WTC11 (cell line): ENCODE results near the gene PPP6R1. TPM values are rescaled to one million over a fixed set of nuclear protein-coding genes. Genes with fewer than 3 reads are reported as not detected.

Source experiments
- ATAC-seq: fragments of 200-7000 bp; cut with Tn5 transposase; 2 replicates; pipeline ENCODE4 v1.10.0; 2021; ENCODE audit warnings: mild to moderate bottlenecking, moderate library complexity
- CTCF ChIA-PET: fragments of 300-600 bp; sonication (Branson Sonifier 250); formaldehyde crosslinking; loops from one replicate; lab custom pipeline; 2021; ENCODE audit warnings: antibody characterized with exemption; lab: Charles Lee
- POLR2A ChIA-PET: fragments of 350-600 bp; sonication (Branson Sonifier 250); formaldehyde crosslinking; loops from one replicate; lab custom pipeline; 2021; ENCODE audit warnings: antibody characterized with exemption; lab: Charles Lee
- DNase-seq: peaks from one replicate; pipeline ENCODE4 v3.0.0; 2021; ENCODE audit warnings: low spot score
- H3K27ac Mint-ChIP-seq: 2 replicates; pipeline ENCODE4 v1.8.0; 2021; ENCODE audit warnings: mixed read lengths
- H3K27me3 Mint-ChIP-seq: 2 replicates; pipeline ENCODE4 v1.8.0; 2021; ENCODE audit warnings: low read depth, mild to moderate bottlenecking, moderate library complexity, mixed read lengths
- H3K36me3 Mint-ChIP-seq: 2 replicates; pipeline ENCODE4 v1.8.0; 2021; ENCODE audit warnings: mixed read lengths
- H3K4me1 Mint-ChIP-seq: 2 replicates; pipeline ENCODE4 v1.8.0; 2022; ENCODE audit warnings: mixed read lengths
- H3K4me3 Mint-ChIP-seq: 2 replicates; pipeline ENCODE4 v1.8.0; 2021; ENCODE audit warnings: mild to moderate bottlenecking, moderate library complexity, mixed read lengths
- H3K9me3 Mint-ChIP-seq: 2 replicates; pipeline ENCODE4 v1.8.0; 2021; ENCODE audit warnings: mixed read lengths
- AFF4 ChIP-seq: sonication (generic); formaldehyde crosslinking; IDR thresholded peaks from 2 replicates; pipeline ENCODE4 v1.8.1; 2023; ENCODE audit warnings: mild to moderate bottlenecking, missing genetic modification reagents, borderline replicate concordance
- AR ChIP-seq: fragments of 250-450 bp; sonication (Bioruptor Pico); IDR thresholded peaks from 2 replicates; pipeline ENCODE4 v1.9.0; 2021; ENCODE audit warnings: mild to moderate bottlenecking
- ATF6 ChIP-seq: sonication (generic); formaldehyde crosslinking; IDR thresholded peaks from 2 replicates; pipeline ENCODE4 v1.8.1; 2023; ENCODE audit warnings: mild to moderate bottlenecking, missing genetic modification reagents
- CREB1 ChIP-seq: sonication (generic); formaldehyde crosslinking; IDR thresholded peaks from 2 replicates; pipeline ENCODE4 v1.8.0; 2023; ENCODE audit warnings: mild to moderate bottlenecking, missing genetic modification reagents
- E2F1 ChIP-seq: sonication (generic); formaldehyde crosslinking; IDR thresholded peaks from 2 replicates; pipeline ENCODE4 v1.8.0; 2022; ENCODE audit warnings: mild to moderate bottlenecking, missing genetic modification reagents
- ELF4 ChIP-seq: sonication (generic); formaldehyde crosslinking; IDR thresholded peaks from 2 replicates; pipeline ENCODE4 v1.8.1; 2022; ENCODE audit warnings: low read depth, mild to moderate bottlenecking, moderate library complexity, missing genetic modification reagents
- FOXJ3 ChIP-seq: sonication (generic); formaldehyde crosslinking; IDR thresholded peaks from 2 replicates; pipeline ENCODE4 v1.9.0; 2021; ENCODE audit warnings: missing genetic modification reagents, mild to moderate bottlenecking, borderline replicate concordance
- GTF2I ChIP-seq: fragments of 250-450 bp; sonication (Bioruptor Pico); conservative IDR thresholded peaks from 2 replicates; pipeline ENCODE4 v1.4.0; 2021; ENCODE audit warnings: mild to moderate bottlenecking
- MLX ChIP-seq: sonication (generic); formaldehyde crosslinking; IDR thresholded peaks from 2 replicates; pipeline ENCODE4 v1.8.1; 2023; ENCODE audit warnings: mild to moderate bottlenecking, missing genetic modification reagents, moderate library complexity
- NFYB ChIP-seq: sonication (generic); formaldehyde crosslinking; conservative IDR thresholded peaks from 2 replicates; pipeline ENCODE4 v1.8.0; 2022; ENCODE audit warnings: low read depth, missing genetic modification reagents
- NR1H2 ChIP-seq: sonication (generic); formaldehyde crosslinking; IDR thresholded peaks from 2 replicates; pipeline ENCODE4 v1.9.0; 2021; ENCODE audit warnings: mild to moderate bottlenecking, moderate library complexity, missing genetic modification reagents
- NR2C2 ChIP-seq: sonication (generic); formaldehyde crosslinking; IDR thresholded peaks from 2 replicates; pipeline ENCODE4 v1.8.0; 2022; ENCODE audit warnings: mild to moderate bottlenecking, missing genetic modification reagents
- OVOL2 ChIP-seq: fragments of 250-450 bp; sonication (Bioruptor Pico); IDR thresholded peaks from 2 replicates; pipeline ENCODE4 v1.9.0; 2021; ENCODE audit warnings: mild to moderate bottlenecking, borderline replicate concordance
- TP53 ChIP-seq: sonication (generic); formaldehyde crosslinking; IDR thresholded peaks from 2 replicates; pipeline ENCODE4 v1.8.1; 2023; ENCODE audit warnings: mild to moderate bottlenecking, missing genetic modification reagents
- USF1 ChIP-seq: sonication (generic); formaldehyde crosslinking; IDR thresholded peaks from 2 replicates; pipeline ENCODE4 v1.8.0; 2022; ENCODE audit warnings: mild to moderate bottlenecking, missing genetic modification reagents
- ZNF138 ChIP-seq: sonication (generic); formaldehyde crosslinking; conservative IDR thresholded peaks from 2 replicates; pipeline ENCODE4 v1.8.1; 2022; ENCODE audit warnings: mild to moderate bottlenecking, moderate library complexity, missing genetic modification reagents
- ZNF512 ChIP-seq: sonication (generic); formaldehyde crosslinking; IDR thresholded peaks from 2 replicates; pipeline ENCODE4 v1.8.1; 2022; ENCODE audit warnings: missing genetic modification reagents, borderline replicate concordance
- ZNF671 ChIP-seq: fragments of 250-450 bp; sonication (Bioruptor Pico); IDR thresholded peaks from 2 replicates; pipeline ENCODE4 v1.8.0; 2021; ENCODE audit warnings: mild to moderate bottlenecking
- total RNA-seq: library from RNA; stranded (reverse); gene quantifications from 3 replicates; pipeline ENCODE4 v1.2.3, GENCODE V29; 2021

Gene PPP6R1
- total RNA-seq, 1 experiment from 2014 or later: 91.8 TPM

GRCh38 chr19:55239004-55239403, 19.8 kb downstream of the PPP6R1 start:
- no peak for ATAC-seq
- H3K27ac Mint-ChIP-seq: no peak overlapping the region; the same call in 1 of the 2 replicates
- POLR2A ChIA-PET: no interaction called here
- no peaks in the 10 kb centered on the region for H3K4me1 Mint-ChIP-seq
- DNase-seq: no peak
- no peak overlapping the region for H3K4me3 Mint-ChIP-seq
- H3K27me3 Mint-ChIP-seq: no peaks in the 10 kb centered on the region
- no peaks in the 10 kb centered on the region for H3K9me3 Mint-ChIP-seq
- CTCF ChIA-PET: no interaction called here
- TF ChIP-seq ELF4 (CRISPR knock-in tag): no peak
- TF ChIP-seq MLX: no peak
- TF ChIP-seq OVOL2 (CRISPR knock-in tag): no peak
- TF ChIP-seq NR1H2: no peak
- TF ChIP-seq ZNF671 (CRISPR knock-in tag): no peak
- TF ChIP-seq ATF6 (CRISPR knock-in tag): no peak
- TF ChIP-seq GTF2I: no peak
- TF ChIP-seq NFYB (CRISPR knock-in tag): no peak
- no peak for TF ChIP-seq TP53
- TF ChIP-seq FOXJ3 (CRISPR knock-in tag): no peak
- TF ChIP-seq ZNF512 (CRISPR knock-in tag): no peak
- no peak for TF ChIP-seq CREB1 (CRISPR knock-in tag)
- TF ChIP-seq AFF4 (CRISPR knock-in tag): no peak
- no peak for TF ChIP-seq E2F1
- TF ChIP-seq AR (CRISPR knock-in tag): no peak
- TF ChIP-seq NR2C2 (CRISPR knock-in tag): no peak
- no peak for TF ChIP-seq ZNF138
- no peak for TF ChIP-seq USF1 (CRISPR knock-in tag)
- peaks cover 53% of the 10 kb centered on the region for H3K36me3 Mint-ChIP-seq
